Activated naive CD8-positive, alpha-beta T cell treated with anti-CD3 and anti-CD28 coated beads for 36 hours (primary cell): ENCODE data around the gene SLC16A4. TPM values are rescaled to one million over a fixed set of nuclear protein-coding genes. Genes with fewer than 3 reads are reported as not detected.

Experiments
- DNase-seq: peaks from one replicate; pipeline ENCODE4 v3.0.0; 2021
- H3K27ac Mint-ChIP-seq: one replicate; pipeline ENCODE4 v1.8.0; 2022; ENCODE audit warnings: mild to moderate bottlenecking, moderate library complexity, mixed read lengths
- H3K27me3 Mint-ChIP-seq: one replicate; pipeline ENCODE4 v1.8.0; 2022; ENCODE audit warnings: mild to moderate bottlenecking, mixed read lengths
- H3K36me3 Mint-ChIP-seq: one replicate; pipeline ENCODE4 v1.8.0; 2021; ENCODE audit warnings: mild to moderate bottlenecking, mixed read lengths
- H3K4me1 Mint-ChIP-seq: one replicate; pipeline ENCODE4 v1.8.0; 2021; ENCODE audit warnings: mixed read lengths
- H3K4me3 Mint-ChIP-seq: one replicate; pipeline ENCODE4 v1.8.0; 2022; ENCODE audit warnings: mild to moderate bottlenecking, moderate library complexity, mixed read lengths
- H3K9me3 Mint-ChIP-seq: one replicate; pipeline ENCODE4 v1.8.0; 2022; ENCODE audit warnings: mixed read lengths
- total RNA-seq, 2 experiments: library from RNA; stranded (reverse); gene quantifications; one replicate each; pipeline ENCODE4 v1.2.3, GENCODE V29; 2021

Gene SLC16A4
- total RNA-seq, 2 experiments from 2014 or later: 0.20 to 0.21 TPM

DNA sequence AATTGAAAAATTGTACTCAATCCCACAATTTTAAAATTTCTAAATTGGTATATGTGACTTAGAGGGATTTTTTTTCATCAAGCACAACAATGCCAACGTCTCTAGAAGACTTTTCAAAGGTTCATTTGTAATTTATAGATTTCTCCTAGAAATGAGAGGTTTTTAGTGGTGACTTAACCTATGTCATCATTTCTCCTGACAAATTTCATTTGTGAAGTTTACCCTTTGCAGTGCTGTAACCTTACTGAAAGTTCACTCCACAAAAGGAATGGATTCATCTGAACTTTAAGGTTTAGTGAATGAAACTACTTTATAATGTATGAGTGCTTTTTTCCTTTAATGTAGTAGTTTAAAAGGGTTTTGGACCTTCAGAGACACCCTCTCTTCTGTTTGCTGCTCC lies 35.5 kb downstream of the SLC16A4 start:
- Mint-ChIP-seq H3K9me3 (no peaks in the 10 kb centered on the region), H3K27me3 (no peaks in the 10 kb centered on the region), H3K4me1 (peaks cover 31% of the 10 kb centered on the region), H3K36me3 (peaks cover 18% of the 10 kb centered on the region), H3K27ac (no peak overlapping the region), H3K4me3 (no peak overlapping the region)
- DNase-seq: no peak

DNA sequence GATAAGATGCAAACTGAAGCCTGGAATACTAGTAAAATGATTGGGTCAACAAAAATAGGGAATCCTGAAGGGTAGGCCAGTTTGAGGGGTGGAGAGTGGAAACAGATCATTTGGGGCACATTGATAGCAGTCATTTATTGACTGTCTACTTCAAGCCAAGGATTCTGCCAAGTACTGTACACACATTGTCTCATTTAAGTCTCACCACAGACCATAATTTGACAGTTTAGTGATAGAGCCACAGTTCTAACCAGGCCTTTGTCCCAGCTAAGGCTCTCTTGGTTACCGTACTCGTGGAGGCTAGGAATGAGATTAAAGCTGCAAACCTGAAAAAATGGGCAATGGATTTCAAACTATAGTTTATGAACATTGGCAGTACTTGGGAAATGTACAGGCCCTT lies 40.5 kb downstream of the SLC16A4 start:
- Mint-ChIP-seq H3K4me3 (no peak overlapping the region), H3K9me3 (no peaks in the 10 kb centered on the region), H3K27me3 (no peaks in the 10 kb centered on the region), H3K4me1 (peaks cover 59% of the 10 kb centered on the region), H3K27ac (no peak overlapping the region), H3K36me3 (peaks cover 37% of the 10 kb centered on the region)
- DNase-seq: no peak

DNA sequence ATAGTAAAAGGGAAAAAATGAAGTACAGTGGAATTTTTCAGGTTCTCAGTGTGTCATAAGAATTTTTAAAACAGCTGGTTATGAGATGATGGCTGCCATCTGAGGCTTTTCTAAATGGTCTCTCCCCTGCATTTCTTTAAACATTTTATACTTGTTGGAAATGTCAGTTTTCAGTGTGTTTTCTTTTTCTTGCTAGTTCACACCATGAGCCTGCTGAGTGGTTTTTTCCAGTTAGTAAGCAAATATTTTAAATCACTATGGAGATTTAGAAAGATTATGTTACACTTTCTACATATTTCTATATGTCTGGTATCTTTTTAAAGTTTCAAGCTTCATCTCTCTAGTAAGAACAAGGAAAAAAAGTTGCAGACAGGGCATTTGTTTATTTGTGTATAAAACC lies 42.1 kb downstream of the SLC16A4 start:
- peaks cover 45% of the 10 kb centered on the region for H3K36me3 Mint-ChIP-seq
- peak overlapping the region; percentile 6 for H3K27ac Mint-ChIP-seq
- H3K4me1 Mint-ChIP-seq: peaks cover 63% of the 10 kb centered on the region
- no peak for DNase-seq
- no peaks in the 10 kb centered on the region for H3K27me3 Mint-ChIP-seq
- H3K4me3 Mint-ChIP-seq: peak overlapping the region; percentile 45
- H3K9me3 Mint-ChIP-seq: no peaks in the 10 kb centered on the region

DNA sequence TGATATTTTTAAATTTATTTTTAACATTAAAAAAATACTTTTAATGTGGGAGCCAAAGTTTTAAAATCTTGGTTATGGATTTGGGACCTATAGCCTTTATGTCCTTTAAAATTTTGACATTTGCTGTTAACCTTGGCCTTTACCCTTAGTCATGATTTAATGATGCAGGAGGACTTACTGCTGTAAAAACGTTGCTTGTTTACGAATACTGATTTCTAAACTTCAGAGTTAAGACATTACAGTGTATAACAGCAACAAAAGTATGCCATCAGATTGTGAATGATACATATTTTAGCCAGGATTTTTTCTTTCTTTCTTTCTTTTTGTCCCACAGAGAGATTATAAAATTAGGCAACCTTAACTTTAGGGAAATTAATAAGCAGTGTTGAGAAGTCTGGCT lies 42.8 kb downstream of the SLC16A4 start:
- H3K27ac Mint-ChIP-seq: peak overlapping the region; percentile 48
- H3K4me1 Mint-ChIP-seq: peaks cover 67% of the 10 kb centered on the region
- H3K27me3 Mint-ChIP-seq: no peaks in the 10 kb centered on the region
- no peak for DNase-seq
- H3K9me3 Mint-ChIP-seq: no peaks in the 10 kb centered on the region
- peaks cover 53% of the 10 kb centered on the region for H3K36me3 Mint-ChIP-seq
- peak overlapping the region; percentile 34 for H3K4me3 Mint-ChIP-seq

DNA sequence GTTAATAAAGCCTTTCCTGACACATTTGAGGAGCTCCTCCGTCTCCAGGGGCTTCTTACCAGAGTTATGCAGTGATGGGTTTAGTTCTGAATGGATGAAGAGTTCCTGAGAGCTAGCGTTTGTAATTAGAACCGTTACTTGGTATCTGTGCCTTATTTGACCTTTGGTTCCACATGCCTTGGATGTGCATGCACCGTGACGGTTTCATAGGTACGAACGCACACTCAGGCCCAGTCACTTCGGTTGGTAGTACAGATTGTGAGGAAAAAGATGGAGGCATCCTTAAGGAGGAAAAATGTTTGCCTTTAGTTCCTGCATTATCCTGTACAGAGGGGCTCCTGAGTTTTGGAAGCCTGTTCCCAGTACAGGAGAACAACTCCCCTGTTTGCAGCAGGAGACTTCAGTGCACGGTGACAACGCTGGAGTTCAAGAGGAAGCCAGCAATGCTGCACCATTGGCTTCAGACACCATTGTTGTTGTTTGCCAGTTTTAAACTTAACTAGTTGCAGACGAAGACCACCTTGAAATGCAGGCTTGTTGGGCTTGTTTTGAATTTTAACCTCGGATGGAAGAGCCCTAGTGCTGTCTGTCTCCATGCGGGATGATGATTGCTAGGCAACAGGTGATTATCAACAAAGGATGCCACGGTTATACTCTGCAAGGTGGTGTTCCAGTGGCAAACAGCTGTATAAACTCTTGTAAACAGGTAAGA lies 43.5 kb downstream of the SLC16A4 start:
- no peaks in the 10 kb centered on the region for H3K9me3 Mint-ChIP-seq
- H3K27ac Mint-ChIP-seq: no peak overlapping the region
- H3K36me3 Mint-ChIP-seq: peaks cover 59% of the 10 kb centered on the region
- H3K27me3 Mint-ChIP-seq: no peaks in the 10 kb centered on the region
- DNase-seq: no peak
- peaks cover 74% of the 10 kb centered on the region for H3K4me1 Mint-ChIP-seq
- H3K4me3 Mint-ChIP-seq: no peak overlapping the region

DNA sequence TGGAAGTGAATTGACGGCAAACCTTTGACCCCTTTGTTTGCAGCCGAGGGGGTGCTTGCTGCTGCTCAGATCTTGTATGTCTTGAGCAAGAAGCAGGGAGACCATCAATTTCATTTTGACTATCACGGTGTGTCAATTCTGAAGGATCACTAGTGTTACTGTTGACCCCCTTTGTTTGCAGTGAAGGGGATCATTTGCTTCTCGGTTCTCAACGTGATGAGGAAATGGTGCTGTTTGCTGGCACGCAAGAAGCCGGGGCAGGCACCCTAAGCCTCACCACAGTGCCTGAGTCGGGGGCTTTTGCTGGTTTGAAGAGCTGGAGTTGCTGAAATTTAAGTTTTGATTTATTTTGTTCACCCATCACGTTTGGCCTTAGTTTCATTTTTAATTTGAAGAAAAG lies 44.1 kb downstream of the SLC16A4 start:
- Mint-ChIP-seq H3K4me1 (peaks cover 80% of the 10 kb centered on the region), H3K9me3 (no peaks in the 10 kb centered on the region), H3K4me3 (no peak overlapping the region), H3K36me3 (peaks cover 64% of the 10 kb centered on the region), H3K27ac (no peak overlapping the region), H3K27me3 (no peaks in the 10 kb centered on the region)
- DNase-seq: no peak

DNA sequence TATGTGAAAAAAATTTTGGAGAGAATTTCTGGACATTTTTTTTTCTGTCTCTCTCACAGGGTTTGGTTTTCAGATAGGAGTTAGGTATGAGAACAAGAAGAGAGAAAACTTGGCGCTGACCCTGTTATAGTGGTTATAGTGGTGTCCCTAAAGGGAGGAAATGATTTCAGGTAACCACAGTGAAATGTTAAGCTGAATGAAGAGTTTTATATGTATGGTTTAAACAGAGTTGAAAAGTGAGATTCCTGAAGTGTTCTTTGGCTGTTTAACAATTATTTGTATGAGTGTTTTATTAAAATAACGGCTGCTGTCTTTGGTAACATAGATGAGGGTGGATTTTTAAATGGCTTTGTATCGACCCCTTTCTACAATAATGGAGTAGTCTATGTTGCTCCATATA lies 45.3 kb downstream of the SLC16A4 start:
- Mint-ChIP-seq H3K27ac (no peak overlapping the region), H3K27me3 (no peaks in the 10 kb centered on the region), H3K9me3 (no peaks in the 10 kb centered on the region), H3K4me3 (peak overlapping the region; percentile 41), H3K4me1 (peaks cover 82% of the 10 kb centered on the region), H3K36me3 (peaks cover 75% of the 10 kb centered on the region)
- DNase-seq: no peak

DNA sequence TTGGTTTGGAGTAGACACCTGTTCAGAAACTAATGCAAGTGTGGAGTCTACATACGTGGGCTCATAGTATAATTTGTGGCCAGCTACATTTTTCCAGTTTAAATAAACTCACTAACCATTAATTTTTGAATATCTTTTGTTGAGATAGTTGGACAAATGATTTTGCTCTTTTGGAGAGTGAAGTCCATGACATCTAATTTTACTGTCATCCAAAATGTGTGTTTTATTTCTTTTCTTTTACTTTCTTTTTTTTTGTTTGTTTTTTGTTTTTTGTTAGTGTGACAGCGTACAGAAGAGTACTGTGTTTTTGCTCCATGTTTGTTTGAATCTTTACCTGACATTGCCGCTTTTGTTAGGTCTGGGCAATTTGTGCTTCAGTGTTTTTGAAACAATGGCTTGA lies 46.7 kb downstream of the SLC16A4 start:
- H3K27ac Mint-ChIP-seq: peak overlapping the region; percentile 76
- no peaks in the 10 kb centered on the region for H3K27me3 Mint-ChIP-seq
- peak overlapping the region; percentile 68 for H3K4me3 Mint-ChIP-seq
- H3K4me1 Mint-ChIP-seq: peaks cover 81% of the 10 kb centered on the region
- peaks cover 74% of the 10 kb centered on the region for H3K36me3 Mint-ChIP-seq
- no peak for DNase-seq
- no peaks in the 10 kb centered on the region for H3K9me3 Mint-ChIP-seq

DNA sequence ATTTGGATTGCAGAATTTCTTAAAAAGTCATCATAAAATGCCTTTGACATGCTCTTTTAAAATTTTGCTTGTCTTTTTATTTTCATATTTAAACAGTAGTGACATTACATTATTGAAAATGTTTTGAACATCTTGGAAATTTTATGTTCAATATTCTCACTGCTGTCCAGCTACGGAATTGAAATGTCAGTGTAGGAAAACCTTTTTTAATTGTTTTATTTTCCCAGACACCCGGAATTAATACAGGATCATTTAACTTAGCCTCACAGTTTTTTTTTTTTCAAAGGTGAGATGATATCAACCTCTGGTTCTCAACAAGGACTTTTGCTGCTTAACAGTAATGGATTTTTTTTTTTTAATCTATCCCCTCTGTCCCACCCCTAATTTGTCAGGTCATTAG lies 47.6 kb downstream of the SLC16A4 start:
- no peak for DNase-seq
- H3K4me3 Mint-ChIP-seq: no peak overlapping the region
- H3K36me3 Mint-ChIP-seq: peaks cover 66% of the 10 kb centered on the region
- peak overlapping the region; percentile 76 for H3K27ac Mint-ChIP-seq
- peaks cover 72% of the 10 kb centered on the region for H3K4me1 Mint-ChIP-seq
- no peaks in the 10 kb centered on the region for H3K9me3 Mint-ChIP-seq
- no peaks in the 10 kb centered on the region for H3K27me3 Mint-ChIP-seq

DNA sequence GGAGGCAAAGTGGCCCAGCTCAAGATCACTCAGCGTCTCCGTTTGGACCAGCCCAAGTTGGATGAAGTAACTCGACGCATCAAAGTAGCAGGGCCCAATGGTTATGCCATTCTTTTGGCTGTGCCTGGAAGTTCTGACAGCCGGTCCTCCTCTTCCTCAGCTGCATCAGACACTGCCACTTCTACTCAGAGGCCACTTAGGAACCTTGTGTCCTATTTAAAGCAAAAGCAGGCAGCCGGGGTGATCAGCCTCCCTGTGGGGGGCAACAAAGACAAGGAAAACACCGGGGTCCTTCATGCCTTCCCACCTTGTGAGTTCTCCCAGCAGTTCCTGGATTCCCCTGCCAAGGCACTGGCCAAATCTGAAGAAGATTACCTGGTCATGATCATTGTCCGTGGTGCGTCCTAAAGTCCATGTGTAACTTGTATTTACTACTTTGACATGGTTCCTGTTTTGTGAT lies 48.9 kb downstream of the SLC16A4 start:
- Mint-ChIP-seq H3K36me3 (peaks cover 55% of the 10 kb centered on the region), H3K4me1 (peaks cover 62% of the 10 kb centered on the region)

DNA sequence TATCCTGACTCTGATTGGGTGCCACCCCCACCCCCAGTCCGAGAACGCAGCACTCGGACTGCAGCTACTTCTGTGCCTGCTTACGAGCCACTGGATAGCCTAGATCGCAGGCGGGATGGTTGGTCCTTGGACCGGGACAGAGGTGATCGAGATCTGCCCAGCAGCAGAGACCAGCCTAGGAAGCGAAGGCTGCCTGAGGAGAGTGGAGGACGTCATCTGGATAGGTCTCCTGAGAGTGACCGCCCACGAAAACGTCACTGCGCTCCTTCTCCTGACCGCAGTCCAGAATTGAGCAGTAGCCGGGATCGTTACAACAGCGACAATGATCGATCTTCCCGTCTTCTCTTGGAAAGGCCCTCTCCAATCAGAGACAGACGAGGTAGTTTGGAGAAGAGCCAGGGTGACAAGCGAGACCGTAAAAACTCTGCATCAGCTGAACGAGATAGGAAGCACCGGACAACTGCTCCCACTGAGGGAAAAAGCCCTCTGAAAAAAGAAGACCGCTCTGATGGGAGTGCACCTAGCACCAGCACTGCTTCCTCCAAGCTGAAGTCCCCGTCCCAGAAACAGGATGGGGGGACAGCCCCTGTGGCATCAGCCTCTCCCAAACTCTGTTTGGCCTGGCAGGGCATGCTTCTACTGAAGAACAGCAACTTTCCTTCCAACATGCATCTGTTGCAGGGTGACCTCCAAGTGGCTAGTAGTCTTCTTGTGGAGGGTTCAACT lies 49.5 kb downstream of the SLC16A4 start:
- peaks cover 62% of the 10 kb centered on the region for H3K4me1 Mint-ChIP-seq
- H3K27me3 Mint-ChIP-seq: no peaks in the 10 kb centered on the region
- no peaks in the 10 kb centered on the region for H3K9me3 Mint-ChIP-seq
- DNase-seq: no peak
- no peak overlapping the region for H3K4me3 Mint-ChIP-seq
- peaks cover 52% of the 10 kb centered on the region for H3K36me3 Mint-ChIP-seq
- peak overlapping the region; percentile 42 for H3K27ac Mint-ChIP-seq

More for the DNA sequence above, 48.9 kb downstream of the SLC16A4 start:
- Mint-ChIP-seq H3K9me3 (no peaks in the 10 kb centered on the region), H3K27ac (no peak overlapping the region), H3K4me3 (no peak overlapping the region), H3K27me3 (no peaks in the 10 kb centered on the region)
- DNase-seq: no peak

DNA sequence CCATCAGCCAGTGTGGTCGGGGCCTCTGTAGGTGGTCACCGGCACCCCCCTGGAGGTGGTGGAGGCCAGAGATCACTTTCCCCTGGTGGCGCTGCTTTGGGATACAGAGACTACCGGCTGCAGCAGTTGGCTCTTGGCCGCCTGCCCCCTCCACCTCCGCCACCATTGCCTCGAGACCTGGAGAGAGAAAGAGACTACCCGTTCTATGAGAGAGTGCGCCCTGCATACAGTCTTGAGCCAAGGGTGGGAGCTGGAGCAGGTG lies 50.7 kb downstream of the SLC16A4 start:
- H3K27me3 Mint-ChIP-seq: no peaks in the 10 kb centered on the region
- no peak overlapping the region for H3K27ac Mint-ChIP-seq
- no peak overlapping the region for H3K4me3 Mint-ChIP-seq
- DNase-seq: no peak
- H3K9me3 Mint-ChIP-seq: no peaks in the 10 kb centered on the region
- H3K4me1 Mint-ChIP-seq: peaks cover 57% of the 10 kb centered on the region
- H3K36me3 Mint-ChIP-seq: peaks cover 46% of the 10 kb centered on the region

DNA sequence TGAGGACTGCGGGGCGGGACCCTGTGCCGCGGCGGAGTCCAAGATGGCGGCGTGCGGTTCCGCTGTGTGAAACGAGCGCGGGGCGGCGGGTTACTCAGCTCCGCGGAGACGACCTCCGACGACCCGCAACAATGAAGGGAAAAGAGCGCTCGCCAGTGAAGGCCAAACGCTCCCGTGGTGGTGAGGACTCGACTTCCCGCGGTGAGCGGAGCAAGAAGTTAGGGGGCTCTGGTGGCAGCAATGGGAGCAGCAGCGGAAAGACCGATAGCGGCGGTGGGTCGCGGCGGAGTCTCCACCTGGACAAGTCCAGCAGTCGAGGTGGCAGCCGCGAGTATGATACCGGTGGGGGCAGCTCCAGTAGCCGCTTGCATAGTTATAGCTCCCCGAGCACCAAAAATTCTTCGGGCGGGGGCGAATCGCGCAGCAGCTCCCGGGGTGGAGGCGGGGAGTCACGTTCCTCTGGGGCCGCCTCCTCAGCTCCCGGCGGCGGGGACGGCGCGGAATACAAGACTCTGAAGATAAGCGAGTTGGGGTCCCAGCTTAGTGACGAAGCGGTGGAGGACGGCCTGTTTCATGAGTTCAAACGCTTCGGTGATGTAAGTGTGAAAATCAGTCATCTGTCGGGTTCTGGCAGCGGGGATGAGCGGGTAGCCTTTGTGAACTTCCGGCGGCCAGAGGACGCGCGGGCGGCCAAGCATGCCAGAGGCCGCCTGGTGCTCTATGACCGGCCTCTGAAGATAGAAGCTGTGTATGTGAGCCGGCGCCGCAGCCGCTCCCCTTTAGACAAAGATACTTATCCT lies 51.2 kb downstream of the SLC16A4 start:
- H3K27me3 Mint-ChIP-seq: no peaks in the 10 kb centered on the region
- peak; percentile 68 for DNase-seq
- no peak overlapping the region for H3K4me3 Mint-ChIP-seq
- H3K27ac Mint-ChIP-seq: no peak overlapping the region
- H3K36me3 Mint-ChIP-seq: peaks cover 46% of the 10 kb centered on the region
- no peaks in the 10 kb centered on the region for H3K9me3 Mint-ChIP-seq
- peaks cover 55% of the 10 kb centered on the region for H3K4me1 Mint-ChIP-seq

DNA sequence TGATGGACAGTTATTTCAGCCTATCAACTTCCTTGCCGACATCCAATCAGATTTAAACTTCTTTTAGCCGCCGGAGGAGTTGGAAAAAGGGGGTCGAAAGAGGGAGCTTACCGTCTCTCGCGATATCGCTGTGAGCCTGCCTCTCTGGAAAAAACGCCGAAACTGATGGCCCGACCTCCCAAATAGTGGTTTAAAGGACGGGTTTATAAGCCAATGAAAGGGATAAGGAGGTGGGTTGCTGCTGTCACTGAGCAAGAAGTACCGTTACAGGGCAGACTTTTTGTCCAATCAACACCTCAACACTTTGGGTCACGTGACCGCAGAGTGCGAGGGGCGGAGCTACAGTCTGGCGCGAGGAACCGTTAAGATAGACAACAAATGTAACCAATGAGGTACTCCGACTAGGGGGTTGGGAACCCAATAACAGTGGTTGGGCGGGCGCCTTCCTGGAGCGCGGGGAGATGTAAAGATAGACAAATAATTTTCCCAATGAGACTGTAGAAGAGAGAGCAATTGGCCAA lies 51.9 kb downstream of the SLC16A4 start, which contains the start of gene RBM15:
TSS of gene RBM15 (plus strand) at position 492 of the 521 bp plus-strand sequence. CDS start at position 521, 29 bp downstream.
- H3K27ac Mint-ChIP-seq: no peak within 1 kb of the TSS
- DNase-seq: peak; percentile 94
- H3K9me3 Mint-ChIP-seq: no peaks in the 10 kb centered on the region
- H3K36me3 Mint-ChIP-seq: peaks cover 40% of the 10 kb centered on the region
- H3K4me3 Mint-ChIP-seq: no peak within 1 kb of the TSS
- no peaks in the 10 kb centered on the region for H3K27me3 Mint-ChIP-seq
- H3K4me1 Mint-ChIP-seq: peaks cover 49% of the 10 kb centered on the region

DNA sequence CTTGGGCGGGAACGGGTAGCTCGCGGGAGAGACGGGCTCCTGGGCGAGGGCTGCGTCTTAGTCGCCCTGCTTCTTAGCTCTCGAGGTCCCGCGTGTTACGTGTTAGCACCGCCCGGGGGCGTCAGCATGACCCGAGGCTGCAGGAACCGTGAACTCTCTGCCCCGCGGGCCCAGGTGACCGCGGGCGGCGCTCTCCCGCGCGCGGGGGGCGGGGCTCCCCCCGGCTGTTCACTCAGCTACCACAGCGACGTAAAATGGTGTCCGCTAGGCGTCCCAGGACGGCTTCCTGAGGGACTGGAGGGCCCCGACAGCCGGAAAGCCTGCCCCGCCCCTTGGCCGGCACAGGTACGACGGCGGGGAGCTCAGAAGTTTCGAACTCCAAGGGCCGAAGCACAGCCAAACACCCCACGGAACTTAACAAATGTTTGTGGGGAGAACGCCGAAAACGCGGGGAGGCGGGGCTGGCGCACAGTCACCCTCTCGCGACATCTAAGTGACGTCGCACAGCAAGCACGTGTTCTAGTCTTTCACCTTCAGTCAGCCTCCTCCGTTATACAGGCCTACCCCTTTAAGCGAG lies 52.4 kb downstream of the SLC16A4 start:
- DNase-seq: peak; percentile 93
- Mint-ChIP-seq H3K4me1 (peaks cover 44% of the 10 kb centered on the region), H3K9me3 (no peaks in the 10 kb centered on the region), H3K27me3 (no peaks in the 10 kb centered on the region), H3K4me3 (no peak overlapping the region), H3K36me3 (peaks cover 35% of the 10 kb centered on the region), H3K27ac (no peak overlapping the region)
